NCI-H1436 treated with DMSO at 0.1 percent for 48 hours (cell line): ENCODE data around the gene SUOX.
A peak's percentile ranks its signal among the peaks of the same experiment; 100 is the strongest.
"Not testable (repeated sequence)": the region's sequence is repeated elsewhere in the genome, so short reads cannot be mapped to it uniquely, and the experiment has no call there.

Source experiments
- DNase-seq: peaks from one replicate; lab custom pipeline; 2025; lab: John Stamatoyannopoulos, UW

Gene SUOX

GRCh38 chr12:56020423-56021184 is 23.5 kb downstream of the SUOX start, which contains the start of gene IKZF4:
IKZF4 (plus strand) TSS chr12:56021043; CDS start chr12:56021494, 451 bp downstream.
- DNase-seq = no peak

GRCh38 chr12:56021889-56022497 is 24.9 kb downstream of the SUOX start:
- DNase-seq = no peak

GRCh38 chr12:56028511-56029165 is 31.6 kb downstream of the SUOX start:
- no peak for DNase-seq

GRCh38 chr12:56029166-56029519 is 32.1 kb downstream of the SUOX start:
- DNase-seq = no peak

GRCh38 chr12:56029666-56030293 is 32.7 kb downstream of the SUOX start:
- no peak for DNase-seq

- no peak for DNase-seq
These were observed 34.9 kb downstream of the SUOX start for GRCh38 chr12:56031987-56032386.

- DNase-seq = no peak
These were observed 37.7 kb downstream of the SUOX start for GRCh38 chr12:56034586-56035332.

GRCh38 chr12:56037161-56037560 is 40.1 kb downstream of the SUOX start:
- DNase-seq = no peak

GRCh38 chr12:56038022-56038655 is 41.1 kb downstream of the SUOX start:
- no peak for DNase-seq

- DNase-seq = no peak
These were observed 43.1 kb downstream of the SUOX start for GRCh38 chr12:56040151-56040550.

GRCh38 chr12:56040963-56041551 is 44.0 kb downstream of the SUOX start:
- DNase-seq = no peak

- peak; percentile 92 for DNase-seq
These were observed 44.7 kb downstream of the SUOX start, which contains the start of gene RPS26 for GRCh38 chr12:56041552-56042429. RPS26 (plus strand) TSS chr12:56041918; CDS start chr12:56042167, 249 bp downstream.

GRCh38 chr12:56042430-56042813 is 45.3 kb downstream of the SUOX start:
- DNase-seq = not testable (repeated sequence)

- DNase-seq = no peak
These were observed 45.8 kb downstream of the SUOX start for GRCh38 chr12:56042843-56043242.

- DNase-seq = no peak
These were observed 49.1 kb downstream of the SUOX start for GRCh38 chr12:56046027-56046780.

- DNase-seq = no peak
These were observed 56.4 kb downstream of the SUOX start for GRCh38 chr12:56053407-56053893.
